Cerebellar nuclear complex (tissue), 1 donor: ENCODE data around the gene MTARC1.

ENCODE experiments used
- DNase-seq, 2 experiments: peaks; one replicate each; lab custom pipeline; 2025; lab: John Stamatoyannopoulos, UW

The MTARC1 gene

DNA sequence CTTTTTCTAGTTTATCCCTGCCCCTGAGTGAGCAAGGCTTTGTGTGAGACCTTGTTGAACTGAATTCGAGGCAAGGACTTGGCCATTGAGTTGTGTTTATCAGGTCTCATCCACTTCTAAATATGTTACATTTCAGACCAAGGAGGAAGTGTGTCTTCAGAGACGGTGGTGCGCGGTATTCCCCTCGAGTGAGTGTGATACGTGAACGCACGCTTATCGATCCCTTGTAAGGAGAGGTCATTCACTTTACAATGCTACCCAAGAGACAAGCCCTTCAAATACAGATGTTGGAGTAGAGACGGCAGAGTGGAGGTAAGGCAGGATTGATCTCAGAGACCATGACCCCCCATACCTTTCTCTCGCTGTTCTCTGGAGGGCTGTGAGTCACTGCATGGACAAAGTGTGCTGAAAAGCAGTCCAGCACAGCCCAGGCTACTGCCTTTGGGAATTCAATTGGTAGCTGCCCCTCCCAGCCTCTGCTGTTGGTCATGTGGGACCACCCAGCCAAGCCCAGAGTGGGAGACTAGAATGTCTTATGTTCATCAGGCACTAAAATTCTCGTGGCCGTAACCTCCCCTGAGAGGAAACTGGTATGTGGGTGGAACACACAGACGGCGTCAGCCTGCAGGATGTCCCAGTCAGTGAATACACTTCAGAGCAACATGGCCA is 16.3 kb upstream of the MTARC1 start:
- DNase-seq, result no peak

DNA sequence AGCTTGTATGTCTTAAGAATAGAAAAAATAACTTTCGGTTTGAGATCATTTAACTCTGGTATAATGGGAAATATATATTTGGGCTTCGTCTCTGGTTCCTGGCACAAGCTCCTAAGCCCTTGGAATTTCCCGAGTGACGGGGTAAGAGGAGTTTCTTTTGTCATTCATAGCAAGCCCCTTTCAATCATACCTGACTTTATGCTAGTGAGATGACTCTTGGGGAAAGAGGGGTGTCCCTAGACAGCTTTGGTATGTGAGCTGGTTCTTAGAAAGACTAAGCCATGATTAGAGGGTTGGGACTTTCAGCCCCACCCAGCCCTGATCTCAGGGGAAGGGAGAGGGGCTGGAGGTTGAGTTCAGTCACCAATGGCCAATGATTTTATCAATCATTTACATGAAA is 13.9 kb upstream of the MTARC1 start:
- DNase-seq, result no peak

DNA sequence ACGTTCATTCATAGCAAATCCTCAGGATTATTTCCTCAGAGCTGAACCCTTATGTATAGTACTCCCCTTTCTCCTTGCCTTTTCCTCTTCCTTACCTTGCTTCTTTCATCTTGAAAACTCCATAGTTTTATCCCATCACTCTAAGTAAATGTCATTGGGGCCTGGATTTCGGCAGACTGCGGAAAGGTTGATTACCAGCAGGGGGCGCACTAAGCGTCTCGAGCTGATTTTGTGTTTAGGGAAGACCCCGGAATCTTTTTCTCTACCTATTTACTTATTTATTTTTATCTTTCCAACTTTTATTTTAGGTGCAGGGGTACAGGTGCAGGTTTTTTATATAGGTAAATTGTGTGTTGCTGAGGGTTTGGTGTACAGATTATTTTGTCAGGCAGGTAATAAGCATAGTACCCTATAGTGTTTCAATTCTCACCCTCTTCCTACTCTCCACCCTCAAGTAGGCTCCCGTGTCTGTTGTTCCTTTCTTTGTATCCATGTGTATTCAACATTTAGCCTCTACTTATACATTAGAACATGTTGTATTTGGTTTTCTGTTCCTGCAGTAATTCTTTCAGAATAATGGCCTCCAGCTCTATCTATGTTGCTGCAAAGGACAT is 11.4 kb upstream of the MTARC1 start:
- DNase-seq, result no peak

DNA sequence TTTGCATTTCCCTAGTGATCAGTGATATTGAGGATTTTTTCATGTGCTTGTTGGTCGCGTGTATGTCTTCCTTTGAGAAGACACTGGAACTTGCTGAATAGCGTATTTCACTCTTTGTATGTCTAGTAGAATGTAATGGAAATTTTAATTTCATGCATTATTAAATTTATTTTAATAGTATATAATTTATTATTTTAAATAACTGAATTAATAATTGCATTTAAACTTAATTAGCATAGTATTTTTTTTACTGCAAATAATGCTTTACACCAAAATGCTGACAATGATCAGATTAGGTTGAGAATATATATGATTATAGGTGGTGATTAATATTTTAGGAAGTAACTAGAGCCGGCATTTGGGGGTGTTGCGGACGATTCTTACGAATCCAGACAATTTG is 10.5 kb upstream of the MTARC1 start:
- DNase-seq, result no peak

DNA sequence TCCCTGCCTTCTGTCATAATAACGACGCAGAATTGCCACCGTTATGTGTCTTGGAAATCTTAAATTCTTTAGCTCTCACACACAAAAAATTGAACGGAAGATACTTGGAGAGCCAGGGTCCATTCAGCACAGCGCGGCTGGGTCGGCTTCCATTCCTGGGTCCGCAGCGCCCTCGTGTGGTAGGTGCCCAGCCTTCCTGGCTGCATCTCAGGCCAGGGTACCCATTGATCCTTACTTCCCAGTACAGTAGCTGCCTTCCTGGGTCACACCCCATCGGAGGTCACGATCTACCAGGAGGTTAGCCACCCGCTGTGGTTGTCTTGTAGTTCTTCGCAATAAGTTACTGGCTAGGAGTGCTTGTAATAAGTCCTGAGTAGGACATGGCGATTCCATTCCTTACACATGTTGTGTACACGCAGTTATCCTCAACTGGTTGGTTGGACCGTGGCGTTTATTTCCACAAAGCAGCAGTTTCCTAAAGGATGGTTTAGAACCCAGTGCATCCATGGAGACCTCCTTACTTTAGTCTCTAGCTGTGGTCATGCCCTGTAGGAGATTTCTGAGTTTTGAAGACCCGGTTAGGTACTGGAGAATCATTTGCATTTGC is 9.9 kb upstream of the MTARC1 start:
- DNase-seq, result peak in 1 of 2 experiments; percentile 40

DNA sequence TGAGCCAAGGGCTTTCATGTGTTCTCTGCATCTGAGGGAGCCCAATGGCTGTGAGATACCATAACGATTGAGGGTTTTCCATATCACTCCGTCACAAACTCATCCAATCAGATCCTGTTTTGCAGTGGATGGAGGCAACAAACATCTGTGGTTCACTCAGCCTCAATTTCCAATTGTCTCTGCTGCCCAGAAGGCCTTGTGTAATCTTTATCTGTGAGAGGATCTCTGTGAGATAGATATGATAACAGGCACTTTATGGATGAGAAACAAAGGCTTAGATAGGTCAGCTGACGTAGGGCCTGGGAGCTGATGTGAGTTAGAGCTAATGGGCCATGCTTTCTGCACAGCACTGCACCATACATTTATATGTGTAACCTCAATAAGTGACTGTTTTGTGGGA is 3.3 kb upstream of the MTARC1 start:
- DNase-seq, result no peak

DNA sequence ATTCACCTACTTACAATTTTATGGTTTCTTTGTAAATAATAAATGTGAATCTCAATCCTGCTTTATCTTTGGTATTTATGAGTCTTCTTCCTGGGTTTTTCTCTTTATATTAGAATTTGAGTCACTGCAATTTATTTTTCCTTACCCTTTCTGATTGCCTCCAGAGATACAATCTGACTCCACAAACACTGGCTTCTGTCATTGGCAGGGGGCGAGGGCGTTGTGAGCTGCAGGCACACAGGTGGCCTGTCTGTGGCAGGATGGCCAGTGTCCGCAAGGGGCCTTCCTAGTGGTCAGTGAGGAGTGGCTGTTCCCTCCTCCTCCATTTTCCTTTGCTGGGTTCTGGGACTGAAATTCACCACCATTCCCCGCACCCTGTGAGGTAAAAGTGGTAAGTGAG is 2.0 kb upstream of the MTARC1 start:
- no peak for DNase-seq

DNA sequence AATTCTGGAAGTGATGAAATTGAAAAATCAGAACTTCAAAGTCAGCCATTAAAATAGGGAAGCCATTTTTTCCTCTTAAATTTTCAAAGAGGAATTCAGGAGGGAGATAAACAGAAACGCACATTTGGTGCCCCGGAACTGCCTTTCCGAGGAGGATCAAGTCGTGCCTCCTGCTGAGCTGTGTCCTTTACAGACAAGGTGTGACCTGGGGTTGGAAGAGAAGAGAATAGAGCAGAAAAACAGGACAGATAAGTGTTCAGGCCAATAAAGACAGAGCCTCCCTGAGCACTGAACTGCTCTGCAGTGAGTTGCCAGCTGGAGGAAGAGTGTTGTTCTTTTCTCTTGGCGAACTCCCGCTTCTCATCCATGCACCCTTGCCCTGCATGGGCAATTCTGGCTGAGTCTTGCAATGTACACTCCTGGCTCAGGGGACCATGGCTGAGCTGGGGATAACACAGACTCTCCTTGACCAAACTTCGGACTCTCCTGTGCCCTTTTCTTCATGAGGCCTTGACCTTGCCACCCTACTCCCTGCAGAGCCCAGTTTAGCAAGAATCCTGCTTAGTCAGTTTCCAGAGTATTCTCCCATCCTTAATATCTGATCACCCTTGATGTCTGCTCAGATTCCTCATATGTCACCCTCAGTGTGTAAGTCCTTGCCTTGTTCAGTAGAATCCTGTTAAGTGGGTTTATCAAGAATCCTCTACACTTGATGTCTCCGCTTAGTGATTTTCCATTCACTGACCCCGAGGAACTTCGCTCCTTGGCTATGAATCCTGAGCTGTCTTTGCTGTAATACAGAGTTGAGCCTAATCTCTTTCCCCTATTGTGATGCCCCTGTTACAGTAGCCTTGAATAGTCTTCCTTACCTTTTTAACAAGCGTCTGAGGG is 1.3 kb upstream of the MTARC1 start:
- no peak for DNase-seq

DNA sequence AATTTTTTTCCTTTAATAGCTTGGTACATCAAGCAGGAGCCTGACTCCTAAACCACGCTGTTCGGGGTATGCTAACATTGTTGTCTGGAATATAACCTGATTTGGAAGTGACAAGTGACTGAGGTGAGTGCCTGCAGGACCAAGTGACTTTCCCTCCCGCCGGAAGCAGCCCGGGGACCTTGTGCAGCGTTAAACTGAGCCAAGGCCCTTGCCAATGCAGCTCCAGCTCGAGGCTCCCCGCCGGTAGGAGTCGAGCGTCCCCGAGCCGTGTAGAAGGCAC is 716 bp upstream of the MTARC1 start:
- peak in 1 of 2 experiments; percentile 18 for DNase-seq

DNA sequence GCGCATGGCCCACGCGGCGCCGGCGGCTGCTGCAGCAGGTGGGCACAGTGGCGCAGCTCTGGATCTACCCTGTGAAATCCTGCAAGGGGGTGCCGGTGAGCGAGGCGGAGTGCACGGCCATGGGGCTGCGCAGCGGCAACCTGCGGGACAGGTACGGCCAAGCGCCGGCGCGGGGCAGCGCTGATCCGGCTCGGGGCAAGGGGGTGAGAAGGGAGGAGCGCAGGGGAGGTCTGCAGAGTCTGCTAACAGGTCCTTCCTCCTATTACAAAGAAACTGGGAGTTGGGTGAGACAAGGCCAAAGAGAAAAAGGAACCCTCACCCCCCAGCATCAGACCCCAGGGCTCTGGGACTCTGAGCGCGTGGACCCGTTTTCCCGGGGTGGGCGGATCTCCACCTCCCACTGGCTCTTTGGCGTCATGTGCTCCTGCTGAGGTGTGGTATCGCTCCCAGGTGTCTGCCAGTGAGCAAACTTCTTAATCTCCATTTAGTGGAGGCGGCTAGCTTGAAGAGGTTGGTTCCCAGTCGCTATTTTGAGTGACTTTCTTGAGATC is 431 bp downstream of the MTARC1 start:
- no peak for DNase-seq

DNA sequence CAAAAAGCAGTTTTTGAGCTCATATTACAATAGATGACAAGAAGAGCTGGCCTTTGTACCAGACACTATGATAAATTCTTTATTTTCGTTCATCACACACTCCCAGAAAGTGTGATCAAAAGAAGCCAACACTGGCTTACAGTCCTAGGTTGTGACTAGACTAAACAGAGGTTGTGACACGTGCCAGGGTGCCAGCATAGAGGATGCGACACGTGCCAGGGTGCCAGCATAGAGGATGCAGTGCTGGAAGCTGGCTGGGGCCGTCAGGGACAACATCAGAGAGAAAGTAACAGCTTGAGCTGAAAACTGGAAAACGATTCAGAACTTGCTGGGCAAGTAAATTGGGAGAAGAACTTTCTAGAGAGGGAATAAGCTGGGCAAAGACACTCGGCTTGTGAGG is 2.2 kb downstream of the MTARC1 start:
- DNase-seq, result no peak

DNA sequence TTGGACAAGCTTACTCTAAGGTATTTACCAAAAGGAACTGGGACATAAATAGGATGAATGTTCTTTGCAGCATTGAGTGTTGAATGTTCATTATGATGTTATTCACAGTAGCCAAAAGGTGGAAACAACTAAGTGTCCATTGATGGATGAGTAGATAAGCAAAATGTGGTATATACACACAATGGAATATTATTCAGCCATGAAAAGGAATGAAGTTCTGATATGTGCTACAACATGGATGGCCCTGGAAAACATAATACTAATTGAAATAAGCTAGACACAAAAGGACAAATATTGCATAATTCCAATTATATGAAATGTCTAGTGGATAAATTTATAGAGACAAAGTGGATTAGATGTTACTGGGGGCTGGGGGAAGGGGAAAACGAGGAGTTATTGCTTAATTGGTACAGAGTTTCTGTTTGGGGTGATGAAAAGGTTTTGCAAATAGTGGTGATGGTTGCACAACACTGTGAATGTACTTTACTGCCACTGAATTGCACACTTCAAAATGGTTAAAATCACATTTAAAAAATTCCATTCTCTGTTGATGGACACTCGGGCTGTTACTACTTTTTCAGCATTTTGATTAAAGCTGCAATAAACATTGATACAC is 2.9 kb downstream of the MTARC1 start:
- no peak for DNase-seq

DNA sequence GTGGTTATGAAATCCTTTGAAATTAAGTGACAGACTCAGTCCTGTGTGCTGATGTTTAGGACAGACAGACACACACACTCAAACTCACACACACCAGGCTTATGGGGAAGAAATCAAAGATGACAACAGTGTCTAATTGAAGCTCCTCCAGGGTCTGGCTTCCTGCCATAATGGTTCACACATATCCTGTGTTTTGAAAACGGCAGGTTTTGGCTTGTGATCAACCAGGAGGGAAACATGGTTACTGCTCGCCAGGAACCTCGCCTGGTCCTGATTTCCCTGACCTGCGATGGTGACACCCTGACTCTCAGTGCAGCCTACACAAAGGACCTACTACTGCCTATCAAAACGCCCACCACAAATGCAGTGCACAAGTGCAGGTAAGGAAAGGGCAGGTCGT is 4.6 kb downstream of the MTARC1 start:
- no peak for DNase-seq

DNA sequence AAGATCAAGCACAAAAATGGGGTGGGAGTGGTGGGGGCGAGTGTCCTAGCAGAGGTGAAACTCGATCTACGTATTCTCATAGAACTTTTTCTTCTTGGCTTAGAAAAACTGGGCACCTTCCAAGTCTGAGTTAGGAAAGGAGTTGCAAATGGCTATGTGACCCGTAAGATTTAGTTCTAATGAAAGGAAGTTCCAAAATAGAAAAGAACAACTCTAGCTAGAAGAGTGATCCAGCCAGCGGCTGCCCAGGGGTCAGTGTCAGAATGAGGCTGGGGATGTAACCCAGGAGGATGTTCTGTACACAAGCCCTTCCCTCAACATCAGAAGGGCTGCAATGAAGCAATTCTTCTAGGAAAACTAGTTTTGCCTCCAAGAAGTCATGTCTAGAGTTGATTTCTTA is 5.2 kb downstream of the MTARC1 start:
- DNase-seq, result no peak

DNA sequence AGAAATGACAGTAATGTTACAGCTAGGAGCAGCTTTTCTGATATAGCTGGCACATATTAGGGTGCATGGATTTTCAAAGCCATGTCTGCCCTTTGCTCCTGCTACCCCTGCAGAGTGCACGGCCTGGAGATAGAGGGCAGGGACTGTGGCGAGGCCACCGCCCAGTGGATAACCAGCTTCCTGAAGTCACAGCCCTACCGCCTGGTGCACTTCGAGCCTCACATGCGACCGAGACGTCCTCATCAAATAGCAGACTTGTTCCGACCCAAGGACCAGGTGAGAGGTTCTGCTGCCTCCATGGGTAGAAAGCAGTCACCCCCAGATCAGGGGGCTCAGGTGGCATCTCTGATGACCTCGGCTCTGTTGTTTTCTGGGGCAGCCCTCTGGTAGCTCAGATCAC is 9.8 kb downstream of the MTARC1 start:
- DNase-seq, result no peak

DNA sequence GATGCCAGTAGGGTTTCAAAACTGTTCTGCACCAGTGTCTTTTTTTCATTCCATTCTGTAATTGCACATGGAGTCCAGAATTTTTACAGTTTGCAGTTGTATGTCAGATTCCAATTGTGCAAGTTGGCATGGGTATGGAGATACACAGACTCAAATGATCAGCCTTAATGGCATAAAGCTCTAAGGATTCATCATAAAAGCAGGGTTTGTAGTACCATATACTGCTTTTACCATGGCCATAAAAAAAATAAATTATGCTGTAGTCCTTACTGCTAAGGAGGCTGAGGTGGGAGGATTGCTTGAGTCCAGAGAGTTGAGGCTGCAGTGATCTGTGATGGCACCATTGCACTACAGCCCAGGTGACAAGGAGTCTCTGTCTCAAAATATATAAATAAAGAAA is 10.3 kb downstream of the MTARC1 start:
- no peak for DNase-seq

DNA sequence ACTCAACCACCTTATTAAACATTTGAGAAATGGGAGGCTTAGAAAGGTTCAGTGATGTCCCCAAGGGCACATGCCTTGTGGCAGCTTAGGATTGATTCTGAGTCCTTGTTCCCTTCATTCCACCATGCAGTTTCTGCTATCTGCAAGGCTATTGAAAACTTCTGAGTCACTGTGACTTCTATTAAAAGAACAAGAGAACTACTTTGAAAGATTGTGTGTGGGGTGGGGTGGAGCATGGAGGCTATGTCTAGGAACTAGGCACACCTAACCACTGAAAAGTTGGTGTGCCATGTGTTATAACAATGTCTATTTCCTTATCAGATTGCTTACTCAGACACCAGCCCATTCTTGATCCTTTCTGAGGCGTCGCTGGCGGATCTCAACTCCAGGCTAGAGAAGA is 10.8 kb downstream of the MTARC1 start:
- DNase-seq, result no peak

DNA sequence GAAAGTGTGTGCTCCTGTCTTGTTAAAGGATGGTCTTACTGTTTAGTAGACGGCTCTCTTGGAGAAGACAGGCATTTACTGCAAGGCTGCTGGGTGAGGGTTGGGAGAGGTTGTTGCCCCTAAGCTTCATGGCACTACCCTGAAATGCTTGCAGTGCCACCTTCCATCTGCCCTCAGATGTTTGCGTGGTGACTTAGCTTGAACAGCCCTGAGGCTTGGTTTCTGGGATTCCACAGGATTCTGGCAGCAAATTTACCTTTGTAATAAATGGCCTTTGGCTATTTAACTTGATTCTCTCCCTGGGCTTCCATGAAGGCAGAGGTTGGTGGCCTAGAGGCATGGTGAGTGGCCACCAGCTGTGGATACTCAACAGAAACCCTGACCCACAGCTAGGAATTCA is 11.6 kb downstream of the MTARC1 start:
- no peak for DNase-seq

DNA sequence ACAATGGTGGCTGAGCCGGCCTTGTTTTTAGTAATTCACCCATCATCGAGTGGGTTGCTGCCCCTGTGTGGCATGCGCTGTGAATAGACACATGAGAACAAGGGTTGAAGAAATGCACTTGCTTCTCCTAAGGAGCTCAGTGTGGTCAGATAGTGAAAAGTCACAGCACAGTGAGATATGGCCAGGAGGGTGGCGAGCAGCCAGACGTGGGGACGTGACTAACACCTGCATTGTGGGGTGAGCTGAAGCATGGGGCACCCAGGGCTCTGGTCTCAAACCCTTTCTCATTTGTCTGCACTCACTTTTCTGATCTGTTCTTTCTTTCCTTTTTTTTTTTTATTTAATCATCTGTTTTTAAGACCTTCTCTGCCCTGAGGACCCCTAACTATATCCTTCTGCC is 13.5 kb downstream of the MTARC1 start:
- no peak for DNase-seq

DNA sequence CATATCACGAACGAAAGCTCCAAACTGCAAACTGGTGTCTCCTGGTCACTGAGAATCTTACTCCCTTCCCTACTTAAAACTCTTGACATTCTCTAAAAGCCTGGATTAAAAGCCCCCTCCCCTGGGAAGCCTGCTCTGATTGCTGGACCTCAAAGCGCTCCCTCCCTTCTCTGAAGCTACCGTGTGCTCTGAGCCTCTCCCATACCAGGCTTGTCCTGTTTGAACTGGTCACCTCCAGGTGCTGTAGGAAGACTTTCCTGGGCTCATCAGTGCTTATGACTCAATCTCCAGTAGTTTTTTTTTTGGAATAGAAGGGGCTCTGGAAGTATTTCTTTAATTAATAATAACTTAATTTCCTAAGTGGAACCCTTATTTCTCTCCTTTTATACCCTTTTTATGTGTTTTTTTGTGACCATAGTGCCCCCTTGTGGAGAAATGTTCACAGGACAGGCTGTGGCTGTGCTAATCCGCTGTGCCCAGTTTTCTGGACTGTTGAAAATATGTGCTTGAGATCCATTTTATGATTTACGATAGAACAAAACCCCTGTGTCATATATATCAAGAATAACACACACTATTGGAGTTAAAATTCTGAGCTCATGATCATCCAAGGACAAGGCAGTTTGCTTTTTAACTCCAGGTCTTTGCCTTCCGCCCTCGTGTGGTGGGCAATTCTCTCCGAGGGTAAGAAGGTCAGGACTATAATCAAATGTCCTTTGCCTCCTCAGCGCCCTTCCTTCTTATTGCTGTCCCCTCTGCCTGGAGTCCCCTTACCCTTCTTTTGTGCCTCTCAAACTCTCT is 16.9 kb downstream of the MTARC1 start:
- DNase-seq, result peak in 1 of 2 experiments; percentile 11

DNA sequence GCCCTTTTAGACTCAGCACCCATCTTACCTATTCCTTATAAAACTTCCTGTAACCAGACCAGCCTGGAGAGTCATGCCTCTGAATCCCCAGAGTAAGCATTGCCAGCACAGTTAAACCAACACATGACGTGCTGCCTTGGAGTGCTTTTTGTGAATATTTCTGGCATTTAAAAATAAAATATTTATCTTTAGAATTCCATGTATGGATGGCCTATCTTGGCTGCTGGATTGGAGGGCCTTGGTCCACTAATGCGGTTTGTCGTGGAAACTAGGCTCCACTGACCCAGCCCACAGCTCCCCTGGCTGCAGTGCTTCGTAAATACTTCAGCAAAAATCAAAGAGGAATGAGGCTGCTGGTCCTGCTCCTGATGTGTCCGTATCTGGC is 17.5 kb downstream of the MTARC1 start:
- DNase-seq, result no peak
